Ectodermal cell (in vitro differentiated cells): ENCODE results near the gene SLC25A33.

Experiments
- H3K27ac ChIP-seq: 2 replicates; pipeline ENCODE4 v1.7.0; 2013; ENCODE audit warnings: mild to moderate bottlenecking, low read depth, low read length; ENCODE audit not compliant: insufficient read depth, poor library complexity, severe bottlenecking
- H3K27me3 ChIP-seq: 2 replicates; pipeline ENCODE4 v1.7.0; 2013; ENCODE audit warnings: mild to moderate bottlenecking, low read length; ENCODE audit not compliant: insufficient read depth, control insufficient read depth, poor library complexity, severe bottlenecking
- H3K36me3 ChIP-seq: one replicate; pipeline ENCODE4 v1.7.0; 2013; ENCODE audit warnings: low read length; ENCODE audit not compliant: control insufficient read depth, insufficient read depth
- H3K4me1 ChIP-seq: one replicate; pipeline ENCODE4 v1.7.0; 2013; ENCODE audit warnings: low read length; ENCODE audit not compliant: control insufficient read depth, insufficient read depth
- H3K4me3 ChIP-seq: 2 replicates; pipeline ENCODE4 v1.7.0; 2013; ENCODE audit warnings: low read depth, low read length, control low read depth; ENCODE audit not compliant: insufficient read depth
- H3K9me3 ChIP-seq: 2 replicates; pipeline ENCODE4 v1.7.0; 2013; ENCODE audit warnings: mild to moderate bottlenecking, low read length, moderate library complexity; ENCODE audit not compliant: control insufficient read depth
- WGBS, 2 experiments: methylation state at CpG; one replicate each; pipeline ENCODE4 v1.1.7; 2013; ENCODE audit warnings: missing lambda C conversion rate in 2 of 2; 5-methylcytosine and 5-hydroxymethylcytosine counted together

Gene SLC25A33

DNA sequence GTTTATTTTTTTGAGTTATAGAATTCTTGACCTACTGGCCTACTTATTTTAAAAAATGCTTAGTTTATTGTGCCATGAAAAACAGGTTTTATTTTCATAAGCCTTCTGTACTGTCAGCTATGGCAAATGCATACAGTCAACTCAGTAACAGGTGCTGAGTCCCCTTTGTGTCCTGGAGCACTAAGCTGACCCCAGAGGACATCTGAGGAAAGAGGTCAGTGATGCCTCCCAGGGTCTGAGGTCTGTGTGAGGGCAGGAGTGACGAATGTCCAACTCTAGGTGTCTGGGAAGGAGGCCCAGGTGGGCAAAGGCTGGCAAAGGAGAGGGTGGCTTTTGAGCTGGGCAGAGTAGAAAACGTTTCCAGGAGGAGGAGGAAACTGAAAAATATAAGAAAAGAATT lies 41.7 kb downstream of the SLC25A33 start:
- no peaks in the 10 kb centered on the region for H3K9me3 ChIP-seq
- H3K36me3 ChIP-seq: peaks cover 10% of the 10 kb centered on the region
- no peaks in the 10 kb centered on the region for H3K27me3 ChIP-seq
- no peaks in the 10 kb centered on the region for H3K4me1 ChIP-seq
- no peak overlapping the region for H3K4me3 ChIP-seq
- WGBS, 2 experiments: 91% methylated on average over 2 of the region's 2 CpGs
- no peak overlapping the region for H3K27ac ChIP-seq

- H3K4me1 ChIP-seq: peaks cover 13% of the 10 kb centered on the region
- no peaks in the 10 kb centered on the region for H3K27me3 ChIP-seq
- no peak overlapping the region for H3K4me3 ChIP-seq
- H3K36me3 ChIP-seq: no peaks in the 10 kb centered on the region
- no peaks in the 10 kb centered on the region for H3K9me3 ChIP-seq
- no peak overlapping the region for H3K27ac ChIP-seq
- 94% methylated on average over 3 of the region's 3 CpGs for WGBS, 2 experiments
These were observed 47.0 kb downstream of the SLC25A33 start for GRCh38 chr1:9586147-9586766.

GRCh38 chr1:9588551-9589143 lies 49.4 kb downstream of the SLC25A33 start, which contains the start of gene TMEM201:
Gene TMEM201, plus strand, starts transcription at chr1:9588911. Its CDS starts 20 bp downstream, at chr1:9588931.
- no peaks in the 10 kb centered on the region for H3K27me3 ChIP-seq
- H3K4me3 ChIP-seq: peak within 1 kb of the TSS; percentile 76
- H3K27ac ChIP-seq: no peak within 1 kb of the TSS
- no peaks in the 10 kb centered on the region for H3K36me3 ChIP-seq
- peaks cover 32% of the 10 kb centered on the region for H3K4me1 ChIP-seq
- H3K9me3 ChIP-seq: no peaks in the 10 kb centered on the region
- 0% methylated on average over 94 of the region's 94 CpGs for WGBS, 2 experiments

- Histone ChIP-seq H3K9me3 (no peaks in the 10 kb centered on the region), H3K4me3 (peak overlapping the region; percentile 76), H3K27me3 (no peaks in the 10 kb centered on the region), H3K4me1 (peaks cover 38% of the 10 kb centered on the region), H3K27ac (no peak overlapping the region), H3K36me3 (no peaks in the 10 kb centered on the region)
- WGBS, 2 experiments: 1% methylated on average over 63 of the region's 63 CpGs
These were observed 50.0 kb downstream of the SLC25A33 start for GRCh38 chr1:9589144-9589718.

- Histone ChIP-seq H3K27ac (no peak overlapping the region), H3K4me1 (peaks cover 43% of the 10 kb centered on the region), H3K36me3 (no peaks in the 10 kb centered on the region), H3K9me3 (no peaks in the 10 kb centered on the region), H3K4me3 (peak overlapping the region; percentile 76), H3K27me3 (no peaks in the 10 kb centered on the region)
- 34 to 36% methylated on average over 6 of the region's 6 CpGs for WGBS, 2 experiments
These were observed 50.5 kb downstream of the SLC25A33 start for GRCh38 chr1:9589719-9590157.

GRCh38 chr1:9590201-9590600 lies 50.9 kb downstream of the SLC25A33 start:
- Histone ChIP-seq H3K9me3 (no peaks in the 10 kb centered on the region), H3K4me1 (peaks cover 46% of the 10 kb centered on the region), H3K36me3 (no peaks in the 10 kb centered on the region), H3K27ac (no peak overlapping the region), H3K27me3 (no peaks in the 10 kb centered on the region), H3K4me3 (peak overlapping the region; percentile 76)
- WGBS, 2 experiments: 84 to 85% methylated on average over 7 of the region's 7 CpGs

GRCh38 chr1:9590945-9591668 lies 51.8 kb downstream of the SLC25A33 start:
- no peak overlapping the region for H3K4me3 ChIP-seq
- WGBS, 2 experiments: 84 to 88% methylated on average over 19 of the region's 19 CpGs
- no peaks in the 10 kb centered on the region for H3K27me3 ChIP-seq
- no peak overlapping the region for H3K27ac ChIP-seq
- peaks cover 46% of the 10 kb centered on the region for H3K4me1 ChIP-seq
- H3K36me3 ChIP-seq: no peaks in the 10 kb centered on the region
- no peaks in the 10 kb centered on the region for H3K9me3 ChIP-seq

GRCh38 chr1:9591669-9592509 lies 52.6 kb downstream of the SLC25A33 start:
- Histone ChIP-seq H3K4me1 (peaks cover 46% of the 10 kb centered on the region), H3K36me3 (peaks cover 2% of the 10 kb centered on the region), H3K27ac (no peak overlapping the region), H3K4me3 (no peak overlapping the region), H3K27me3 (no peaks in the 10 kb centered on the region), H3K9me3 (no peaks in the 10 kb centered on the region)
- WGBS, 2 experiments: 71 to 72% methylated on average over 22 of the region's 22 CpGs

DNA sequence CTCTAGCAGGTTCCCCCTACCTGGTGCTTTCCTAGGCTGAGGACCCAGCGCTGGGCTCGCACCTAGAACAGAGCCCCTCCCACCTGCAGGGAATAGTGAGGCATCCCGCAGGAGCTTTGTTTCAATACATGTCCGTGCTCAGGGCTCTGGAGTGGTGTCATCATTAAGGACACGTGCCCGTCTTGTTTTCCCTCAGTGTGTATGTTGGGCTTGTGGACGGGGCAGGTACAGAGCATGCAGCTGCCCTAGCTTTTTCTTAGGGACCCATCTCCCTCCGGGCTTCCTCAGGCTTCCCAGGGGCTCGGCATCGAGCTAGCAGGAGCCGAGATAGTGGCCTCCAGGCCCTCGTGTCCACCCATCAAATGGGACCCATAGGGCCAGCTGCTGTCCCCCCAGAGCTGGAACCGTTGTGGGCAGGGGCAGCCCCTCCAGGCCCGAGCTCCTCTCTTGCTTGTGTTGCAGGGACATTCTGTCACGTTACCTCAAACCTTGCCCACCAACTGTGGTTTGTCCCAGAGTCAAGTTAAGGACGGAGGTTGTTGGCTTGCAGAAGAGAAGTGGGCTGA lies 53.3 kb downstream of the SLC25A33 start:
- Histone ChIP-seq H3K27me3 (no peaks in the 10 kb centered on the region), H3K4me1 (peaks cover 46% of the 10 kb centered on the region), H3K4me3 (no peak overlapping the region), H3K36me3 (peaks cover 4% of the 10 kb centered on the region), H3K9me3 (no peaks in the 10 kb centered on the region), H3K27ac (peak overlapping the region; percentile 52)
- 75 to 78% methylated on average over 16 of the region's 16 CpGs for WGBS, 2 experiments
